OCI-LY3 (cell line): Measurements from ENCODE around the gene GFPT1.

Experiments
- H2AFZ ChIP-seq: fragments of 200-600, 300-600 bp; shearing (Covaris generic); 2 replicates; pipeline ENCODE4 v1.6.0; 2014; ENCODE audit warnings: antibody characterized with exemption, low read depth, low read length
- H3K27ac ChIP-seq: fragments of 200-600, 300-600 bp; sonication (generic); 2 replicates; pipeline ENCODE4 v1.5.1; 2014; ENCODE audit warnings: mild to moderate bottlenecking, low read length, moderate library complexity, mixed read lengths
- H3K27me3 ChIP-seq: fragments of 200-600, 300-600 bp; sonication (generic); 2 replicates; pipeline ENCODE4 v1.6.1; 2014; ENCODE audit warnings: low read depth, low read length, mixed read lengths
- H3K36me3 ChIP-seq: fragments of 200-600, 300-600 bp; sonication (generic); replicated peaks from 2 replicates; pipeline ENCODE3; 2014; ENCODE audit warnings: low read depth, low read length, mixed read lengths
- H3K4me1 ChIP-seq: fragments of 300-600, 200-600 bp; sonication (generic); 2 replicates; pipeline ENCODE4 v1.6.1; 2014; ENCODE audit warnings: low read length, mixed read lengths
- H3K4me2 ChIP-seq: fragments of 200-600, 300-600 bp; sonication (generic); 2 replicates; pipeline ENCODE4 v1.6.1; 2014; ENCODE audit warnings: low read length, mixed read lengths
- H3K4me3 ChIP-seq: fragments of 300-600, 200-600 bp; sonication (generic); 2 replicates; pipeline ENCODE4 v1.5.1; 2014; ENCODE audit warnings: antibody characterized with exemption, mild to moderate bottlenecking, low read length, moderate library complexity
- H3K79me2 ChIP-seq: fragments of 300-600, 200-600 bp; shearing (Covaris generic); 2 replicates; pipeline ENCODE4 v1.6.1; 2014; ENCODE audit warnings: mild to moderate bottlenecking, low read length, mixed read lengths
- H3K9ac ChIP-seq: fragments of 300-600, 200-600 bp; shearing (Covaris generic); 2 replicates; pipeline ENCODE4 v1.6.0; 2014; ENCODE audit warnings: mild to moderate bottlenecking, low read length, moderate library complexity
- H3K9me3 ChIP-seq: fragments of 200-600, 300-600 bp; shearing (Covaris generic); 2 replicates; pipeline ENCODE4 v1.6.1; 2014; ENCODE audit warnings: low read length, mixed read lengths; ENCODE audit not compliant: insufficient read depth
- H4K20me1 ChIP-seq: fragments of 200-600, 300-600 bp; sonication (generic); 2 replicates; pipeline ENCODE4 v1.6.1; 2016; ENCODE audit warnings: low read length, mixed read lengths; ENCODE audit not compliant: insufficient read depth
- EZH2phosphoT487 ChIP-seq: fragments of 200-600 bp; shearing (Covaris generic); IDR thresholded peaks from 2 replicates; pipeline ENCODE4 v1.6.1; 2018; ENCODE audit warnings: antibody characterized with exemption, mixed run types, low read depth
- TF ChIP-seq, protein P1 (sequence below): fragments of 200-600, 300-600 bp; sonication (generic); IDR thresholded peaks from 2 replicates; pipeline ENCODE4 v1.5.1; 2014; ENCODE audit warnings: antibody characterized with exemption, low read length, low read depth

GFPT1 gene

DNA sequence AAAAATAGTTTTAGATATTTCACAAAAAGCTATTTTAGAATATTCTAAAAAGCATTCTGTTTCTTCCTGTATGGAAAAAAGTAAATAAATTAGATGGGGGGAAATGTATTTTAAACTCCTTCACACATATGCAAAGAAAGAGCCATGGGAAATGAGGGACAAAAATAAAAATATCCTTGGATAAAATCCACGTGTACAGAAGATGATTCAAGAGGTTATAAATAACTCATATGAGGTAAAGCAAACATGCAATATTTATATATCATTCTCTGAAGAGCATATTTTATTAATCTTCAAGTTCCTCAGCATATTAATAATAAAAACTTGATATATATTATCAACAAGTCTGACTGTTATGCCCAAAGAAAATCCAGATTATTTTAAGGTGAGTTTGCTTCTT is 8.8 kb upstream of the GFPT1 start:
- no peak overlapping the region for H2AFZ ChIP-seq
- no peaks in the 10 kb centered on the region for H3K9me3 ChIP-seq
- no peak overlapping the region for H3K27ac ChIP-seq
- H3K36me3 ChIP-seq: peaks cover 7% of the 10 kb centered on the region
- no peak overlapping the region for H3K4me2 ChIP-seq
- no peaks in the 10 kb centered on the region for H3K27me3 ChIP-seq
- no peak overlapping the region for H3K9ac ChIP-seq
- H3K4me1 ChIP-seq: no peaks in the 10 kb centered on the region
- TF ChIP-seq, protein P1, sequence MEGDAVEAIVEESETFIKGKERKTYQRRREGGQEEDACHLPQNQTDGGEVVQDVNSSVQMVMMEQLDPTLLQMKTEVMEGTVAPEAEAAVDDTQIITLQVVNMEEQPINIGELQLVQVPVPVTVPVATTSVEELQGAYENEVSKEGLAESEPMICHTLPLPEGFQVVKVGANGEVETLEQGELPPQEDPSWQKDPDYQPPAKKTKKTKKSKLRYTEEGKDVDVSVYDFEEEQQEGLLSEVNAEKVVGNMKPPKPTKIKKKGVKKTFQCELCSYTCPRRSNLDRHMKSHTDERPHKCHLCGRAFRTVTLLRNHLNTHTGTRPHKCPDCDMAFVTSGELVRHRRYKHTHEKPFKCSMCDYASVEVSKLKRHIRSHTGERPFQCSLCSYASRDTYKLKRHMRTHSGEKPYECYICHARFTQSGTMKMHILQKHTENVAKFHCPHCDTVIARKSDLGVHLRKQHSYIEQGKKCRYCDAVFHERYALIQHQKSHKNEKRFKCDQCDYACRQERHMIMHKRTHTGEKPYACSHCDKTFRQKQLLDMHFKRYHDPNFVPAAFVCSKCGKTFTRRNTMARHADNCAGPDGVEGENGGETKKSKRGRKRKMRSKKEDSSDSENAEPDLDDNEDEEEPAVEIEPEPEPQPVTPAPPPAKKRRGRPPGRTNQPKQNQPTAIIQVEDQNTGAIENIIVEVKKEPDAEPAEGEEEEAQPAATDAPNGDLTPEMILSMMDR: no peak
- no peak for TF ChIP-seq EZH2phosphoT487
- H3K4me3 ChIP-seq: no peak overlapping the region
- H3K79me2 ChIP-seq: no peaks in the 10 kb centered on the region
- H4K20me1 ChIP-seq: no peaks in the 10 kb centered on the region

DNA sequence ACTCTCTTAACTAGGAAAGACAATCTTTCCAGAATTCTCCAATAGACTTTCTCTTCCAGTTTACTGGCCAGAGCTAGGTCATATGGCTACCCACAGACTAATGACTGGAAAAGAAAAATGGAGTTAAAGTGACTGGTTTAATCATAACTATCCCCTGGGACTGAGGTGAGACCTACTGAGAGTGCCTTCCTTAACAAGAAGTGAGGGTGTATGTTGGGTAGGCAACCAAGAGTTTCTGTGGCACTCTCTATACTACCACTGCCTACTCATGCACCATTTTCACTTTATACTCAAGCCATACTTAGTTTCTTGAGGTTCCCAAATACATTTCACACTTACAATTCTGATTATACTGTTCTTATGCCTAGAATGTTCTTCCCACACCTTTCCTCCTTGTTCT is 6.9 kb upstream of the GFPT1 start:
- H3K27me3 ChIP-seq: no peaks in the 10 kb centered on the region
- H2AFZ ChIP-seq: no peak overlapping the region
- H3K4me1 ChIP-seq: peaks cover 1% of the 10 kb centered on the region
- no peaks in the 10 kb centered on the region for H3K79me2 ChIP-seq
- no peak overlapping the region for H3K9ac ChIP-seq
- H3K4me2 ChIP-seq: no peak overlapping the region
- no peaks in the 10 kb centered on the region for H3K9me3 ChIP-seq
- H3K27ac ChIP-seq: no peak overlapping the region
- H4K20me1 ChIP-seq: no peaks in the 10 kb centered on the region
- no peak overlapping the region for H3K4me3 ChIP-seq
- H3K36me3 ChIP-seq: peaks cover 7% of the 10 kb centered on the region
- no peak for TF ChIP-seq EZH2phosphoT487
- TF ChIP-seq, protein P1: no peak

DNA sequence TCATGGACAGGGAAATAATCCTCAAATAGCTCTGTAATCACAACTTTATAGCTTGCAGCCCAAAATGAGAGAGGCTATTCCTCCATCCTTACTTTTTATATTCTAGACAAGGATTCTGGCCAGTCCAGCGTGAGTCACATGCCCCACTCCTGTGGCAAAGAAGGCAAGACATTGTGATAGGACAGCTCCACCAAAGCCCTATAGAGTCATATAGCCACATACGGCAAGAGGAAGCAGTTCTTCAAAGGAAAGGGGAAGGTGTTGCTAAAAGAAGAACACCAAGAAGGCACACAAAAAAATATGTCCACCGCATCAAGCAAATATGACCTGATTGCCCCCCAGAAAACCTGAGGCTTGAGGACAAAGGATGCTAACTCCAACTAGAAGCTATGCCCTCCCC is 3.4 kb upstream of the GFPT1 start:
- Histone ChIP-seq H3K4me1 (peaks cover 21% of the 10 kb centered on the region), H2AFZ (no peak overlapping the region), H3K27me3 (no peaks in the 10 kb centered on the region), H3K9me3 (no peaks in the 10 kb centered on the region), H3K9ac (no peak overlapping the region), H4K20me1 (0 out of 2 replicates have a peak, but pooled peaks cover 2% of the 10 kb centered on the region), H3K27ac (no peak overlapping the region), H3K36me3 (peaks cover 4% of the 10 kb centered on the region), H3K4me2 (no peak overlapping the region), H3K4me3 (no peak overlapping the region), H3K79me2 (peaks cover 24% of the 10 kb centered on the region)
- no peak for TF ChIP-seq EZH2phosphoT487
- TF ChIP-seq, protein P1: no peak

DNA sequence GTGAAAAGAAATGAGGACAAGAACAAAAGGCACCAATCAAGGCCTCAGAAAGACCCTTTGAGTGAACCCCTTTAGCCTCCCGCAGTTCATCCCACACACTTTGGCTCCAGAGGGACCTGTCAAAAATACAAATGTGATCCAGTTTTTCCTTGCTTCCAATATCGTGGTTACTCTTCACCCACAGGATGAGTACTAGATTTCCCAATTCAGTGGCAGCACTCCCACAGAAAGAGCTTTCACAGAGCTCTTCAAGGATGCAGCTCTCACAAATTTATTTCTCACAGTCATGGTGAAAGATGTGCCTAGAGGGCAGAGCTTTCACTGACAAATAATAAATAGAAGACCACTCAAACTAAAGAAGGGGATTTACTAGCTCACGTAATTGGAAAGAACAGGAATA is 3.0 kb upstream of the GFPT1 start:
- H3K27me3 ChIP-seq: no peaks in the 10 kb centered on the region
- peaks cover 26% of the 10 kb centered on the region for H3K79me2 ChIP-seq
- H3K4me1 ChIP-seq: peaks cover 22% of the 10 kb centered on the region
- peaks cover 4% of the 10 kb centered on the region for H3K36me3 ChIP-seq
- no peak overlapping the region for H3K9ac ChIP-seq
- H4K20me1 ChIP-seq: 0 out of 2 replicates have a peak, but pooled peaks cover 3% of the 10 kb centered on the region
- H2AFZ ChIP-seq: no peak overlapping the region
- TF ChIP-seq, protein P1: no peak
- TF ChIP-seq EZH2phosphoT487: no peak
- H3K9me3 ChIP-seq: no peaks in the 10 kb centered on the region
- H3K27ac ChIP-seq: no peak overlapping the region
- no peak overlapping the region for H3K4me3 ChIP-seq
- H3K4me2 ChIP-seq: no peak overlapping the region
